Central memory CD8-positive, alpha-beta T cell (primary cell): ENCODE measurements around the gene TTC28.
"Not testable (repeated sequence)": the region's sequence is repeated elsewhere in the genome, so short reads cannot be mapped to it uniquely, and the experiment has no call there.

Experiments
- ATAC-seq: fragments of 150-1000 bp; cut with Tn5 transposase; replicated peaks from 2 replicates; pipeline ENCODE4 v1.10.0; 2022; ENCODE audit warnings: mild to moderate bottlenecking, moderate FRiP score, moderate number of reproducible peaks; ENCODE audit not compliant: poor library complexity, severe bottlenecking; ENCODE audit errors: extremely low read depth
- DNase-seq, 2 donors: peaks; one replicate each; pipeline ENCODE4 v3.0.0; 2021; ENCODE audit warnings: low spot score in 2 of 2
- H3K27ac Mint-ChIP-seq: one replicate; pipeline ENCODE4 v1.8.0; 2022; ENCODE audit warnings: low read depth, mild to moderate bottlenecking, moderate library complexity, mixed read lengths
- H3K27me3 Mint-ChIP-seq: one replicate; pipeline ENCODE4 v1.8.0; 2022; ENCODE audit warnings: mixed read lengths
- H3K36me3 Mint-ChIP-seq: one replicate; pipeline ENCODE4 v1.8.0; 2022; ENCODE audit warnings: mild to moderate bottlenecking, moderate library complexity, mixed read lengths; ENCODE audit not compliant: insufficient read depth
- H3K4me1 Mint-ChIP-seq: one replicate; pipeline ENCODE4 v1.8.0; 2022; ENCODE audit warnings: mixed read lengths
- H3K4me3 Mint-ChIP-seq: one replicate; pipeline ENCODE4 v1.8.0; 2022; ENCODE audit warnings: mild to moderate bottlenecking, moderate library complexity, mixed read lengths
- H3K9me3 Mint-ChIP-seq: one replicate; pipeline ENCODE4 v1.8.0; 2022; ENCODE audit warnings: mixed read lengths

Gene TTC28

DNA sequence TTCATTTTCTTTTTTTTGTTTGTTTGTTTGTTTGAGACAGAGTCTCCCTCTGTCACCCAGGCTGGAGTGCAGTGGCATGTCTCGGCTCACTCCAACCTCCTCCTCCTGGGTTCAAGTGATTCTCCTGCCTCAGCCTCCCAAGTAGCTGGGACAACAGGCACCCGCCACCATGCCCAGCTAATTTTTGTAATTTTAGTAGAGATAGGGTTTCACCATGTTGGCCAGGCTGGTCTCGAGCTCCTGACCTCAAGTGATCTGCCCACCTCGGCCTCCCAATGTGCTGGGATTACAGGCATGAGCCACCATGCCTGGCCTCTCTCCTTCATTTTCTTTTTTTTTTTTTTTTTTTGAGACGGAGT, 118.9 kb downstream of the TTC28 start:
- peaks cover 62% of the 10 kb centered on the region for H3K27me3 Mint-ChIP-seq
- H3K27ac Mint-ChIP-seq, H3K9me3 Mint-ChIP-seq, H3K36me3 Mint-ChIP-seq, ATAC-seq, H3K4me3 Mint-ChIP-seq, H3K4me1 Mint-ChIP-seq, DNase-seq: not testable (repeated sequence)

DNA sequence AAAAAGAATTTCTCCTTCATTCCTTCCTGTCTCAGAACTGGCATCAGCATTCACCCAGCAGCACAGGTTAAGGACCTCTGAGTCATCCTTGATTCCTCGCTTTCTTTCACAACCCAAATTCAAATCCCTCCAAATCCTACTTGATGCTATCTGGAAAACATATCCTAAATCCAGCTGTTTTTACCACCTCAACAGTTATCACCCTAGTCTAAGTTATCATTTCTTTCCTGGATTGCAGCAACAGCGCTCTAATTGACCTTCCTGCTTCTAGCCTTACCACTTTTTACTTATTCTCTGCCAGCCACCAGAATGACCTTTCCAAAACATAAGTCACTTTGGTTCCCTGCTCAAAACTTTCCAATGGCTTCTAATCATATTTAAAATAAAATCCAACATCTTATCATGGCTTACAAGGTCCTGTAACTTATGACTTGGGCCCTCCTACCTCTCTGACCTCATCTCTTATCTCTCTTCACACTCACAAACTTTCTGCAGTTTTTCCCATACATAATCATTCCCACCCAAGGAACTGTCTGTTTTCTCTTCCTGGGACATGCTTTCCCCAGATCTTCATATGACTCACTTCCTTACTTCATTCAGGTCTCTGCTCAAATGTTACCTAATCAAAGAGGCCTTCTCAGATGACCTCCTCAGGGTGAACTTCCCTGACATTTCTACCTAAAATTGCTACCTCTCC, 119.4 kb downstream of the TTC28 start:
- DNase-seq (no peak), ATAC-seq (no peak)
- Mint-ChIP-seq H3K4me3 (no peak overlapping the region), H3K9me3 (no peaks in the 10 kb centered on the region), H3K27me3 (peaks cover 58% of the 10 kb centered on the region), H3K36me3 (no peaks in the 10 kb centered on the region), H3K4me1 (no peaks in the 10 kb centered on the region), H3K27ac (no peak overlapping the region)

DNA sequence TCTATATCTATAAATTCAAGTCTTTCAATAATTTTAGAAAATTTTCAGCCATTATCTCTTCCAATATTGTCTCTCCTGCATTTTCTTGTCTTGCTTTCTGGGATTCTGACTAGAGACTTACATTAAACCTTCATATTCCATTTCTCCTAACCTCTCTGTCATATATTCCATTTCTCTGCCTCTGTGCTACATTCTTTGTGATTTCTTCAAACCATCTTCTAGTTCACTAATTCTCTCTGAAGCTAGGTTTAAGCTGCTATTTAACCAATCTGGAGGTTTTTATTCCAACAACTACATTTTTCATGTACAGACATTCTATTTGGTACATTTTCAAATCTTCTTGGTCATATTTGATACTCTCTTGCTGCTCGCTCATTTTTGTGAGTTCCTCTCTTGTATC, 122.5 kb downstream of the TTC28 start:
- no peaks in the 10 kb centered on the region for H3K36me3 Mint-ChIP-seq
- no peaks in the 10 kb centered on the region for H3K4me1 Mint-ChIP-seq
- no peak overlapping the region for H3K27ac Mint-ChIP-seq

DNA sequence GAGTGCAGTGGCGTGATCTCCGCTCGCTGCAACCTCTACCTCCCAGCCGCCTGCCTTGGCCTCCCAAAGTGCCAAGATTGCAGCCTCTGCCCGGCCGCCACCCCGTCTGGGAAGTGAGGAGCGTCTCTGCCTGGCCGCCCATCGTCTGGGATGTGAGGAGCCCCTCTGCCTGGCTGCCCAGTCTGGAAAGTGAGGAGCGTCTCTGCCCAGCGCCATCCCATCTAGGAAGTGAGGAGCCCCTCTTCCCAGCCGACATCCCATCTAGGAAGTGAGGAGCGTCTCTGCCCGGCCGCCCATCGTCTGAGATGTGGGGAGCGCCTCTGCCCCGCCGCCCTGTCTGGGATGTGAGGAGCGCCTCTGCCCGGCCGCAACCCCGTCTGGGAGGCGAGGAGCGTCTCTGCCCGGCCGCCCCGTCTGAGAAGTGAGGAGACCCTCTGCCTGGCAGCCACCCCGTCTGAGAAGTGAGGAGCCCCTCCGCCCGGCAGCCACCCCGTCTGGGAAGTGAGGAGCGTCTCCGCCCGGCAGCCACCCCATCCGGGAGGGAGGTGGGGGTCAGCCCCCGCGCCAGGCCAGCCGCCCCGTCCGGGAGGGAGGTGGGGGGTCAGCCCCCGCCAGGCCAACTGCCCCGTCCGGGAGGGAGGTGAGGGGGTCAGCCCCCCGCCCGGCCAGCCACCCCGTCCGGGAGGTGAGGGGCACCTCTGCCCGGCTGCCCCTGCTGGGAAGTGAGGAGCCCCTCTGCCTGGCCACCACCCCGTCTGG, 126.4 kb downstream of the TTC28 start:
- not testable (repeated sequence) for H3K36me3 Mint-ChIP-seq, H3K4me1 Mint-ChIP-seq, ATAC-seq, H3K4me3 Mint-ChIP-seq, H3K27ac Mint-ChIP-seq, H3K9me3 Mint-ChIP-seq, DNase-seq
- peaks cover 38% of the 10 kb centered on the region for H3K27me3 Mint-ChIP-seq

More for the DNA sequence above, 122.5 kb downstream of the TTC28 start:
- Mint-ChIP-seq H3K9me3 (no peaks in the 10 kb centered on the region), H3K27me3 (peaks cover 42% of the 10 kb centered on the region), H3K4me3 (no peak overlapping the region)
- DNase-seq (no peak), ATAC-seq (no peak)

DNA sequence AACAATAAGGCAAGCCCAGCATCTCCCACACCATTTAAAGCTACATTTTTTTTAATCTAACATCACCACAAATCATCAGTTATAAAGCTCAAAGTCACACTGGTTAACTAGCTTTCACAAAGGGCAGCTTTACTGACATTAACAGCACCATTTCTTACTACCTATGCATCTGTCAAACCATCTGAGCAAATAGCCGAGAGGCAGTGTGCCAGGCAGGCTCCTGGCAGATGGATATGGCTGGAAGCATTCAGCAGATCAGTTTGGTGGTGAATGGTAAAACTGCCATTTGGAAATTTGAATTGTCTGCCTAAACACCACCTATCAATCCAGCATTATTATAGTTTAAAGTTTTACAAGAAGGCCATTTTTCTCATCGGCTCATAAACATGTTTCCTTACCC, 131.2 kb downstream of the TTC28 start:
- Mint-ChIP-seq H3K27ac (no peak overlapping the region), H3K9me3 (peaks cover under 1% of the 10 kb centered on the region), H3K4me1 (no peaks in the 10 kb centered on the region), H3K4me3 (no peak overlapping the region), H3K27me3 (peaks cover 26% of the 10 kb centered on the region), H3K36me3 (no peaks in the 10 kb centered on the region)
- no peak for ATAC-seq
- no peak for DNase-seq

DNA sequence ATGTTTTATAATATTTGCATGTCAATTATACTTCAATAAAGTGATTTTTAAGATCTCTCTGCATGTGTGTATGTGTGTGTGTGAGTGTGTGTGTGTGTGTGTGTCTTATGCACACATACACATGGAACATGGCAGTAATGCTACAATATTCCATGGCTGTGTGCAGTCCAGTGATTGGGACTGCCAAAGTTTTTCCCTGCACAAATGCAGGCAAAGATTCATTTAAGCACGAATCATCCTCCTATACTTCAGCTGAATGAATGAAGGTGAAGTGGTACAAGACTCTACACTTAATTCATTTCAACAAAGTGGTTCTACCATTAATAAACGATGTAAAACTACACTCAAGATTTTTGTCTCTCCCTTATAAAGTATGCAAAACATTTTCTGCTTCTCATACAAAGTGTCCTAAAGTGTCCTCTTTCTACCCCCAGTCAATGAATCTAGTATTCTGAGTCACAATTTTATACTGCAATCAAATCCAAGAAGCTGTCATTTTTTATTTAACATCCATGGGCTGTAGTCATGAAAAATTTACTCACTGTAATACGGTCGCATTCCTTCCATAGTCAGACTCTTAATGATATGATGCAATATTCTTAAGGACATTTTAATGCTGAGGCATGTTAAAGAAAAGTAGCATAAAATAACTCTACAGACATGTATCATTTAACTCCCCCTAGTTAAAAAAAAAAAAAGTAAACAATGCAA, 132.4 kb downstream of the TTC28 start:
- ATAC-seq (no peak), DNase-seq (no peak)
- Mint-ChIP-seq H3K27ac (no peak overlapping the region), H3K36me3 (no peaks in the 10 kb centered on the region), H3K4me1 (no peaks in the 10 kb centered on the region), H3K27me3 (peaks cover 37% of the 10 kb centered on the region), H3K4me3 (no peak overlapping the region), H3K9me3 (peaks cover 6% of the 10 kb centered on the region)

DNA sequence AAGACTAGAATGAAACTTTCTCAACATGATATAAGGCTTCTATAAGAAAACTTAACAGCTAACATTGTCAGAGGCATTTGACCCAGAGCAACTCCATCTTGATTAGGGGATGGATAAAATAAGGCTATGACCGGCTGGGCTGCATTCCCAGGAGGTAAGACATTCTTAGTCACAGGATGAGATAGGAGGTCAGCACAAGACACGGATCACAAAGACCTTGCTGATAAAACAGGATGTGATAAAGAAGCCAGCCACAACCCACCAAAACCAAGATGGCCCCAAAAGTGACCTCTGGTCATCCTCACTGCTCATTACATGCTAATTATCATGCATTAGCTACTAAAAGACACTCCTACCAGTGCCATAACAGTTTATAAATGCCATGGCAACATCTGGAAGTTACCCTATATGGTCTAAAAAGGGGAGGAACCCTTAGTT, 135.2 kb downstream of the TTC28 start:
- Mint-ChIP-seq H3K4me3 (no peak overlapping the region), H3K27me3 (peaks cover 16% of the 10 kb centered on the region), H3K36me3 (no peaks in the 10 kb centered on the region), H3K9me3 (peaks cover 6% of the 10 kb centered on the region), H3K4me1 (no peaks in the 10 kb centered on the region), H3K27ac (no peak overlapping the region)
- no peak for DNase-seq
- no peak for ATAC-seq

DNA sequence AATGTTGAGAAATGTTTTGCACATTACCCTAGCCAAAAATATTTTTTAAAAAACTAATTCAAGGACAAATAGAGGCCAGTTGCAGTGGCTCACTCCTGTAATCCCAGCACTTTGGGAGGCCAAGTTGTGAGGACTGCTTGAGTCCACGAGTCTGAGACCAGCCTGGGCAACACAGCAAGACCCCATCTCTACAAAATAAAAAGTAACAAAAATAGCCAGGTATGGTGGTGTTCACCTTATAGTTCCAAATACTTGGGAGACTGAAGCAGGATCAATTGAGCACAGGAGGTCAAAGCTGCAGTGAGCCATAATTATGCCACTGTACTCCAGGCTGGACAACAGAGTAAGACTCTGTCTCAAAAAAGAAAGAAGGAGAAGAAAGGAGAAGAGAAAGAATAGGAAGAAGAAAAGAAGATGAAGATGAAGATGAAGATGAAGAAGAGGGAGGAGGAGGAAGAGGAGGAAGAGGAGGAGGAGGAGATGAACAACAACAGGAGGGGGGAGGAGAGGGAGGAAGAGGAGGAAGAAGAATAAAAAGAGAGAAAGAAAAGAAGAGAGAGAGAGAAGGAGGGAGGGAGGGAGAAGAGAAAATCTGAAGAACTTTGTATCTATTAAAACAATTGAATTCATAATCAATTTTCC, 136.5 kb downstream of the TTC28 start:
- no peak overlapping the region for H3K4me3 Mint-ChIP-seq
- H3K9me3 Mint-ChIP-seq = peaks cover 6% of the 10 kb centered on the region
- ATAC-seq (no peak), DNase-seq (no peak)
- H3K36me3 Mint-ChIP-seq = no peaks in the 10 kb centered on the region
- no peak overlapping the region for H3K27ac Mint-ChIP-seq
- no peaks in the 10 kb centered on the region for H3K4me1 Mint-ChIP-seq
- peaks cover 25% of the 10 kb centered on the region for H3K27me3 Mint-ChIP-seq

DNA sequence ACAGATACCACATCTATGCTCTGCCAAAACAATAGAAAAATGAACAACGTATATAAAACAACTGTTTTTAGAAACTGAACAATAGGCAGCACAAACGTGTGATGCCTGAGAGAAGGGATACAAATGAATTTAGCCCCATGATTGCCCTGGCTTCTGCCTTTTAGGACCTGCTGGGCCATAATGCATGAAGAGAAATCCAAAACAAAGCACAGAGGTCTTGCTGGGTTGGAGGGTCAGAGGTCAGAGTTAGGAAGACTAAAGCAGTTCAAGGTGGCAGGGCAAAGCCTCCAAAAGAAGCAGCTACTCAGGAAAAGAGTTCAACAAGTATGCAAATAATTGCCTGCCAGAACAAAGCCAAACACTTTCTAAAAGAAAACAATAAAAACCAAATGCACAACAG, 138.5 kb downstream of the TTC28 start:
- DNase-seq (no peak), ATAC-seq (no peak)
- H3K4me1 Mint-ChIP-seq = no peaks in the 10 kb centered on the region
- H3K27me3 Mint-ChIP-seq = peaks cover 25% of the 10 kb centered on the region
- H3K27ac Mint-ChIP-seq = no peak overlapping the region
- peaks cover 6% of the 10 kb centered on the region for H3K9me3 Mint-ChIP-seq
- H3K4me3 Mint-ChIP-seq = no peak overlapping the region
- no peaks in the 10 kb centered on the region for H3K36me3 Mint-ChIP-seq

DNA sequence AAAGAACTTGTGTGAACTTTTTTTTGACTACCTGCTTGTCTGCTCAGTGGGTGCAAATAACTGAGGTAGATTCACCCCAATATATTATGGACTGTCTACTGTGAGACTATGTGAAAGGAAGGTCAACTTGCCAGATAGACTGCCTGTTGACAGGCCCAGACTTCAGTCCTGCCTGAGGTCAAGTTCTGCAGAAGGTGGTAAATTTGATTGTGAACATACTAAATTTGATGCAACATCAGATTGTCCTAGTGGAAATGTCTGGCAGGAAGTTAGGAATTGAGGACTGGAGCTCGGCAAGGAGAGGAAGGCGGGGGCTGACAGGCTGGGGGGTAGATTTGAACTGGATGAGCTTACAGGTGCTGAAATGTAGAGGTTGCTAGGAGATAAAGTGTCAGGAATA, 140.7 kb downstream of the TTC28 start:
- no peak overlapping the region for H3K27ac Mint-ChIP-seq
- no peaks in the 10 kb centered on the region for H3K4me1 Mint-ChIP-seq
- H3K36me3 Mint-ChIP-seq = no peaks in the 10 kb centered on the region
- peaks cover 25% of the 10 kb centered on the region for H3K27me3 Mint-ChIP-seq
- no peak for DNase-seq
- H3K9me3 Mint-ChIP-seq = peaks cover 6% of the 10 kb centered on the region
- no peak overlapping the region for H3K4me3 Mint-ChIP-seq
- no peak for ATAC-seq

DNA sequence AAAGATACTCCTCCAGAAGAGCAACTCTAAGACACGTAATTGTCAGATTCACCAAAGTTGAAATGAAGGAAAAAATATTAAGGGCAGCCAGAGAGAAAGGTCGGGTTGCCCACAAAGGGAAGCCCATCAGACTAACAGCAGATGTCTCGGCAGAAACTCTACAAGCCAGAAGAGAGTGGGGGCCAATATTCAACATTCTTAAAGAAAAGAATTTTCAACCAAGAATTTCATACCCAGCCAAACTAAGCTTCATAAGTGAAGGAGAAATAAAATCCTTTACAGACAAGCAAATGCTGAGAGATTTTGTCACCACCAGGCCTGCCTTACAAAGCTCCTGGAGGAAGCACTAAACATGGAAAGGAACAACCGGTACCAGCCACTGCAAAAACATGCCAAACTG, 149.1 kb downstream of the TTC28 start:
- H3K4me1 Mint-ChIP-seq, H3K27ac Mint-ChIP-seq, H3K36me3 Mint-ChIP-seq, DNase-seq, ATAC-seq, H3K4me3 Mint-ChIP-seq: not testable (repeated sequence)
- Mint-ChIP-seq H3K9me3 (peaks cover 10% of the 10 kb centered on the region), H3K27me3 (peaks cover 55% of the 10 kb centered on the region)

DNA sequence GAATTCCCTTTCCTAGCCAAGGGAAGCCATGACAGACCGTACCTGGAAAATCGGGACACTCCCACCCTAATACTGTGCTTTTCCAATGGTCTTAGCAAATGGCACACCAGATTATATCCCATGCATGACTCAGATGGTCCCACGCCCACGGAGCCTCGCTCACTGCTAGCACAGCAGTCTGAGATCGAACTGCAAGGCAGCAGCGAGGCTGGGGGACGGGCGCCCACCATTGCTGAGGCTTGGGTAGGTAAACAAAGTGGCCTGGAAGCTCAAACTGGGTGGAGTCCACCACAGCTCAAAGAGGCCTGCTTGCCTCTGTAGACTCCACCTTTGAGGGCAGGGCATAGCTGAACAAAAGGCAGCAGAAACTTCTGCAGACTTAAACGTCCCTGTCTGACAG, 150.5 kb downstream of the TTC28 start:
- not testable (repeated sequence) for H3K4me3 Mint-ChIP-seq, H3K27ac Mint-ChIP-seq, H3K4me1 Mint-ChIP-seq, ATAC-seq, H3K36me3 Mint-ChIP-seq, DNase-seq
- Mint-ChIP-seq H3K27me3 (peaks cover 55% of the 10 kb centered on the region), H3K9me3 (peaks cover 10% of the 10 kb centered on the region)
